ENCODE results near the gene CLSTN1. TPM values are rescaled to one million over a fixed set of nuclear protein-coding genes. Genes with fewer than 3 reads are reported as not detected.

CLSTN1 gene
- total and polyA plus RNA-seq, 2 of the 8 experiments (the other 6 are each of a cell fraction or from before 2014, with no cell fraction given) = 34.2 to 97.4 TPM

DNA sequence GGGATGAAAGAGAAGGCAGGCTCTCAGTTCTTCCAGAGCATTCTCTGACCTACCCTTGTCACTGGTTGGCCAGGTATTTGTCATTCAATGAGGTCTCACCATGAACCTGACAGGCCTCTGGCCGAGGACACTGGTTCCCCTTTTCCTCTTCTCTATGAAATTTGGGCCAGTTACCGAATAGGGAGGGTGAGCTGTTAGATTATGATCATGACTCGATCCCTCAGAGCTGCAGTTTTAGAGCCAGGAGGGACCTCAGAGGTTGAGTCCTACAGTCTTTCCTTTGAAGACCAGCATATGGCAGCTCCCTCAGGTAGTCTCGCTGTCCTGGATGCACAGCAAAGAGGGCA, 29.5 kb upstream of the CLSTN1 start (continued):
- TF ChIP-seq, protein P1, sequence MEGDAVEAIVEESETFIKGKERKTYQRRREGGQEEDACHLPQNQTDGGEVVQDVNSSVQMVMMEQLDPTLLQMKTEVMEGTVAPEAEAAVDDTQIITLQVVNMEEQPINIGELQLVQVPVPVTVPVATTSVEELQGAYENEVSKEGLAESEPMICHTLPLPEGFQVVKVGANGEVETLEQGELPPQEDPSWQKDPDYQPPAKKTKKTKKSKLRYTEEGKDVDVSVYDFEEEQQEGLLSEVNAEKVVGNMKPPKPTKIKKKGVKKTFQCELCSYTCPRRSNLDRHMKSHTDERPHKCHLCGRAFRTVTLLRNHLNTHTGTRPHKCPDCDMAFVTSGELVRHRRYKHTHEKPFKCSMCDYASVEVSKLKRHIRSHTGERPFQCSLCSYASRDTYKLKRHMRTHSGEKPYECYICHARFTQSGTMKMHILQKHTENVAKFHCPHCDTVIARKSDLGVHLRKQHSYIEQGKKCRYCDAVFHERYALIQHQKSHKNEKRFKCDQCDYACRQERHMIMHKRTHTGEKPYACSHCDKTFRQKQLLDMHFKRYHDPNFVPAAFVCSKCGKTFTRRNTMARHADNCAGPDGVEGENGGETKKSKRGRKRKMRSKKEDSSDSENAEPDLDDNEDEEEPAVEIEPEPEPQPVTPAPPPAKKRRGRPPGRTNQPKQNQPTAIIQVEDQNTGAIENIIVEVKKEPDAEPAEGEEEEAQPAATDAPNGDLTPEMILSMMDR (IDR thresholded peaks at IDR 0.05; ENCODE audit: control extremely low read depth in 1 of 3, insufficient read depth in 1 of 3, low read depth in 1 of 3, low read length in 3 of 3) = no peak
- TF ChIP-seq PHF8 (conservative IDR thresholded peaks at IDR 0.05; ENCODE audit: low read depth, low read length) (no peak), CHD7 (IDR thresholded peaks at IDR 0.05; ENCODE audit: insufficient replicate concordance, low read length) (no peak), KDM1A (IDR thresholded peaks at IDR 0.05; ENCODE audit: borderline replicate concordance, low read length) (no peak), BCL11A (IDR thresholded peaks at IDR 0.05; ENCODE audit: low read depth in 2 of 2, low read length in 2 of 2) (no peak), GTF2F1 (IDR thresholded peaks at IDR 0.05; ENCODE audit: borderline replicate concordance, low read depth, low read length) (no peak), CEBPB (IDR thresholded peaks at IDR 0.05; ENCODE audit: low read depth, low read length) (no peak), CBX8 (IDR thresholded peaks at IDR 0.05; ENCODE audit: borderline replicate concordance, low read depth, low read length) (no peak), POLR2AphosphoS5 (IDR thresholded peaks at IDR 0.05; ENCODE audit: low read depth, low read length) (no peak), RFX5 (IDR thresholded peaks at IDR 0.05; ENCODE audit: borderline replicate concordance, low read depth, low read length) (no peak)

All from H1 (cell line).